ENCODE measurements around the gene ALG12. TPM values are rescaled to one million over a fixed set of nuclear protein-coding genes. Genes with fewer than 3 reads are reported as not detected.

Gene ALG12
- total and polyA plus RNA-seq, 2 of the 8 experiments (the other 6 are each of a cell fraction or from before 2014, with no cell fraction given) = 13.4 to 22.5 TPM

DNA sequence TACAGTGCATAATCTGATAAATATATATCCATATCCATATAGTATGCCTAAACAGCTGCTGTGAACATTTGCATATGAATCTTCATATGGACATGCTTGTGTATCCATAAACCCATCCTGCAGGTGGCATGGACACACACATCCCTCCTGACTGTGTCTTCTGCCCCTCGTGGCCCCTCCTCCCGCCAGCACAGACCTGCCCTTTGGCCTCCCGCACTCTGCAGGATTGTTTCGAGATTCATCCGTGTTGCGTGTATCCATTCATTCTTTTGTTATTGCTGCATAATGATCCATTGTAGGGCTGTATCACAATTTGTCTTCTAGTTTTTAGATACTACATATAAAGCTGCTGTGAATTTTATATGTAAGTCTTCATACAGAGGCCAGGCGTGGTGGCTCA is 40.6 kb downstream of the ALG12 start:
- Histone ChIP-seq H3K27me3 (replicated peaks in 1 of 4; ENCODE audit: control insufficient read depth in 3 of 4, extremely low read depth in 1 of 4, insufficient read depth in 3 of 4, low read length in 3 of 4) (no peaks in the 10 kb centered on the region), H2BK15ac (ENCODE audit: low read length) (no peak overlapping the region), H3K9ac (replicated peaks in 1 of 4; ENCODE audit: extremely low read depth in 1 of 4, low read depth in 3 of 4, low read length in 3 of 4) (no peak overlapping the region), H3K27ac (ENCODE audit: low read depth, low read length) (no peak overlapping the region), H3K4me2 (ENCODE audit: insufficient read depth in 1 of 2, low read depth in 2 of 2, low read length in 2 of 2) (no peak overlapping the region), H2AK5ac (ENCODE audit: low read depth, low read length) (no peak overlapping the region), H3K23ac (ENCODE audit: insufficient read length) (no peak overlapping the region), H2BK120ac (replicated peaks; ENCODE audit: low read depth, low read length) (no peak overlapping the region), H3K4me1 (replicated peaks in 1 of 4; ENCODE audit: control insufficient read depth in 3 of 4, insufficient read depth in 4 of 4, low read length in 3 of 4) (no peaks in the 10 kb centered on the region), H4K91ac (replicated peaks; ENCODE audit: insufficient read length, low read length) (no peak overlapping the region), H2AFZ (ENCODE audit: low read length) (no peak overlapping the region), H3K36me3 (ENCODE audit: control insufficient read depth in 2 of 4, insufficient read depth in 4 of 4, low read length in 3 of 4) (0 out of 8 replicates have a peak, but pooled peaks cover 0 to 2% (median 0%) of the 10 kb centered on the region in 4 experiments), H2BK20ac (ENCODE audit: low read length) (no peak overlapping the region), H3K56ac (replicated peaks; ENCODE audit: insufficient read length, low read depth, low read length) (no peak overlapping the region), H2BK12ac (ENCODE audit: low read depth, low read length) (no peak overlapping the region), H3K18ac (ENCODE audit: extremely low read depth, low read length) (no peak overlapping the region), H3K4me3 (ENCODE audit: extremely low read depth in 1 of 4, insufficient read depth in 2 of 4, low read depth in 3 of 4, low read length in 4 of 4) (no peak overlapping the region), H3K79me2 (ENCODE audit: control insufficient read depth in 1 of 2, insufficient read depth in 2 of 2, low read length in 2 of 2) (peaks cover 0 to 68% of the 10 kb centered on the region in 2 experiments; a peak in 3 of 4 replicates), H2BK5ac (ENCODE audit: low read depth, low read length) (no peak overlapping the region), H4K5ac (ENCODE audit: insufficient read length, low read depth, low read length) (no peak overlapping the region), H3K23me2 (ENCODE audit: low read depth, low read length) (no peaks in the 10 kb centered on the region), H3K9me3 (ENCODE audit: insufficient read depth in 2 of 2, low read depth in 1 of 2, low read length in 1 of 2) (peaks cover 0 to 3% of the 10 kb centered on the region in 2 experiments; a peak in 1 of 4 replicates), H3K14ac (ENCODE audit: insufficient read length) (no peak overlapping the region), H4K20me1 (replicated peaks in 1 of 2; ENCODE audit: control insufficient read depth in 1 of 2, insufficient read depth in 2 of 2, low read length in 2 of 2) (peaks cover 9 to 14% of the 10 kb centered on the region in 2 experiments), H3K79me1 (ENCODE audit: low read depth, low read length) (peaks cover 6% of the 10 kb centered on the region), H3K4ac (replicated peaks; ENCODE audit: insufficient read length, low read depth, low read length) (no peak overlapping the region), H4K8ac (ENCODE audit: extremely low read depth, insufficient read depth, low read length) (no peak overlapping the region)
- CTCF ChIA-PET (ENCODE audit: partially characterized antibody) = interaction anchor here (0.7 kb wide), 1 partner anchor 8 kb away, joined by 4 read pairs; no protein-coding TSS in a partner anchor
- POLR2A ChIA-PET (ENCODE audit: partially characterized antibody) = interaction anchor here (1.5 kb wide), 1 partner anchor 22 kb away, joined by 4 read pairs; no protein-coding TSS in a partner anchor
- no peak for DNase-seq (ENCODE audit: low read depth in 1 of 2, low spot score in 2 of 2)
- WGBS, 2 experiments (ENCODE audit: extremely low coverage in 1 of 2, insufficient coverage in 1 of 2, insufficient read length in 1 of 2, insufficient replicate concordance in 2 of 2, low coverage in 1 of 2, low lambda C conversion rate in 2 of 2, missing lambda C conversion rate in 1 of 2) = 97% methylated on average over 7 of the region's 7 CpGs; no CpG with 5 or more reads in 1 of the 2 experiments
- no peak for FAIRE-seq
- TF ChIP-seq SIX5 (IDR thresholded peaks at IDR 0.05; ENCODE audit: low read depth, low read length) (no peak), HDAC2 (IDR thresholded peaks at IDR 0.05; ENCODE audit: borderline replicate concordance in 1 of 2, low read depth in 2 of 2, low read length in 2 of 2) (no peak), EGR1 (IDR thresholded peaks at IDR 0.05; ENCODE audit: borderline replicate concordance, low read depth, low read length) (no peak), RBBP5 (IDR thresholded peaks at IDR 0.05; ENCODE audit: borderline replicate concordance, low read depth, low read length) (no peak), SAP30 (IDR thresholded peaks at IDR 0.05; ENCODE audit: insufficient read depth, insufficient replicate concordance, low read length) (no peak)
- TF ChIP-seq, protein P1, sequence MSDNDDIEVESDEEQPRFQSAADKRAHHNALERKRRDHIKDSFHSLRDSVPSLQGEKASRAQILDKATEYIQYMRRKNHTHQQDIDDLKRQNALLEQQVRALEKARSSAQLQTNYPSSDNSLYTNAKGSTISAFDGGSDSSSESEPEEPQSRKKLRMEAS (IDR thresholded peaks at IDR 0.05) = no peak

Measured in H1 (cell line).